GM12892 (cell line): Measurements from ENCODE around the gene DCAKD.
A peak's percentile ranks its signal among the peaks of the same experiment; 100 is the strongest.

ENCODE experiments used
- DNase-seq: peaks from one replicate; pipeline ENCODE4 v3.0.0; 2011; ENCODE audit not compliant: insufficient read length
- FAIRE-seq: peaks from 2 replicates; lab custom pipeline; 2011; peaks lifted over from hg19 to GRCh38; lab: Jason Lieb, UNC
- POLR2A ChIP-seq: IDR thresholded peaks from 2 replicates; pipeline ENCODE4 v1.6.1; 2011; ENCODE audit warnings: low read depth, low read length, control low read depth
- POLR2AphosphoS5 ChIP-seq: IDR thresholded peaks from 2 replicates; pipeline ENCODE4 v1.6.1; 2011; ENCODE audit warnings: low read depth, low read length, control low read depth
- TAF1 ChIP-seq: IDR thresholded peaks from 2 replicates; pipeline ENCODE4 v1.6.1; 2011; ENCODE audit warnings: low read depth, mild to moderate bottlenecking, control low read depth, low read length, borderline replicate concordance

The DCAKD gene

DNA sequence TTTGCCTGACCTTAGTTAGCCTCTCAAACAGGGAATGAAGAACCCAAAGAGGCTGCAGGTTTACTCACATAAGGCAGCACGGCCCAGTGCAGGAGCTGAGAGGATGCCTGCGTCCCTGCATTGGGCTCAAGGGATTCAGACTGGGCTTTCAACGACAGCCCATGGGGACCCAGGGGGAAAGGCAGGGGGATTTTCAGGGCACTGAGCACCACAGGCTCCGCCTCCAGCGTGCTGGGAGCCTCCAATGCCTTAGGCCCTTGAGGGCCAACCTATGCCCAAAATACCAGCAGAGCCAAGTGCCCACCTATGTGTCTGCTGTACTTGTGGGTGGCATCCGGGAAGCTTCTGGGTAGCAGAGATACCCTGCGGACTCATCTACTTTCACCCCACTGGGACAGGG is 22.3 kb downstream of the DCAKD start:
- TF ChIP-seq POLR2A = no peak
- DNase-seq (no peak), FAIRE-seq (no peak)

DNA sequence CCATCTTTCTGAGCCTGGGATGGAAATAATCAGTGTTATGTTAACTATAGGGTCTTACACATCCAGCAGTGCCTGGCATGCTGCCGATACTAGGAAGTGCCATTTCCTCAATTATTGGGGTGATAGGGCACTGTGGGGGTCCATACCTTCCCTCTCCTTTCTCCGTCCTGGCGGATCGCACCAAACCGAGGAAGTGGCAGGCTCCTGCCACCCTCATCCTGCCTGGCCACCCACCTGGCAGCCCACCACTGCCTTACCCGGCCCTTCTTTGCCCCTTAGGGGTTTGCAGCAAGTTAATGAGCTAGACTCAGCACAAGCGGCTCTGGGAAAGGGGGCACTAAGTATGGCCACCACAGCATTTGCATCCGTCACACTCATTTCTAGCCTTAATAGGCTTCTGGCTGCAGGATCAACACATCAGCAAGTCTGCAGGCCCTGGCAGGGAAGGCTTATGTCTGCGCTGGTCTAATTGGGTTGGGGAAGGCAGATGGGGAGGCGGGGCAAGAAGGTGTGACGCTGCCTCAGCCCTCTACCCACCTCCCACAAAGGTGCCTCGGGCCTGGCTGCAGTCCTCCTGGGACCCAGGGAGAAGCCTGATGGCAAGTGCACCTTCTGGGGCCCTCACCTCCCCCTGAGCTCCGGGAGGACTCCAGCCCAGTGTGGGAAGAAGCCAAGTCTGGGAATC is 28.6 kb downstream of the DCAKD start:
- TF ChIP-seq POLR2A = no peak
- TF ChIP-seq TAF1 = no peak
- TF ChIP-seq POLR2AphosphoS5 = no peak
- DNase-seq = no peak
- FAIRE-seq = peak; percentile 63

DNA sequence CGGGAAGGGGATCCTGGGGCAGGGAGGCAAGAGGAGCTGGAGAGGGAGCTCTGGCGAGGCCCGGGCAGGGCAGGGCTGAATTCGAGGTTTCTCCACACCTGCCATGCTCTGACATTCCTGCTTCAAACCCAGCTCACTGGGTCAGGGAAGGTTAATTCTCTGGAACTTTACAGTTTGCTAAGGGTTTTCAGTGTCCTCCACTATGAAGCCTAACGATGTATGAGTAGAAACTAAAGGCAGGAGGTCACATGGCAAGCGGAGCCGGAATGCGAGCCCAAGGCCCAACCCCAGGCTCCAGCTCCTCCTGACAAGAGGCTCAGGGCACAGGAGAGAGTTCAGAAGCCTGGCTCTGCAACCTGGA is 29.2 kb downstream of the DCAKD start:
- no peak for FAIRE-seq
- no peak for DNase-seq
- no peak for TF ChIP-seq TAF1
- no peak for TF ChIP-seq POLR2AphosphoS5
- no peak for TF ChIP-seq POLR2A

DNA sequence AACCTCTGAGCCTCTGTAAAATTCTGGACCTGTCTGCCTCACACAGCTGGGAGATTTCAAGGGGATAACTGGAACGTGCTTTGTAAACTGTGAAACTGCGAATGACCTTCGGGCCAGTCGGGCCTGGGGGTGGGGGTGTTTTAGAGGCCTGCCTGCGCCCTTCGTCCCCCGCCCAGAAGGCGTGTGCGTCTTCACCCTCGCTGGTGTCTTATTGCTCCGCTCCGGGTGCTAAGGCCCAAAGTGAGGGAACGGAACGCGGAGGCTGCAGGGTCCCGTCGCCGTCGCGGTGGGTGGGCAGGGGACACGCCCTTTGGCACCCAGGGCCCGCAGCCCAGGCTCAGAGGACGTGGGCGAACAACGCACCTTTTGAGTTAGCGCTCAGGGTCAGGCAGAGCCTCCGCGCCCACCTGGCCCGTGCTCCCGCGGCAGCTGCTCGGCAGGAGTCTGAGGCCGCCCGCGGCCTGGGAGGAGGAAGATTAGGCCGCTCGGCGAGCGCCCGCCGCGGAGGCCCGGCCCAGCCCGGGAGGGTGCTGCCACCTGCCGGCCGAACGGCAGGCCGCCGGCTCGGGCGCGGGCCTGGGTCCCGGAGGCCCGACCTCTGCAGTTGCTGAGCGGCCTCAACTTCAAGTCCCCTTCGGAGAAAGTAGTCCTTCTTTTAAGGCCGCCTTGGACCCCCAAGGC is 29.7 kb downstream of the DCAKD start:
- FAIRE-seq (no peak), DNase-seq (peak; percentile 89)
- TF ChIP-seq TAF1 (no peak), POLR2AphosphoS5 (no peak), POLR2A (no peak)

DNA sequence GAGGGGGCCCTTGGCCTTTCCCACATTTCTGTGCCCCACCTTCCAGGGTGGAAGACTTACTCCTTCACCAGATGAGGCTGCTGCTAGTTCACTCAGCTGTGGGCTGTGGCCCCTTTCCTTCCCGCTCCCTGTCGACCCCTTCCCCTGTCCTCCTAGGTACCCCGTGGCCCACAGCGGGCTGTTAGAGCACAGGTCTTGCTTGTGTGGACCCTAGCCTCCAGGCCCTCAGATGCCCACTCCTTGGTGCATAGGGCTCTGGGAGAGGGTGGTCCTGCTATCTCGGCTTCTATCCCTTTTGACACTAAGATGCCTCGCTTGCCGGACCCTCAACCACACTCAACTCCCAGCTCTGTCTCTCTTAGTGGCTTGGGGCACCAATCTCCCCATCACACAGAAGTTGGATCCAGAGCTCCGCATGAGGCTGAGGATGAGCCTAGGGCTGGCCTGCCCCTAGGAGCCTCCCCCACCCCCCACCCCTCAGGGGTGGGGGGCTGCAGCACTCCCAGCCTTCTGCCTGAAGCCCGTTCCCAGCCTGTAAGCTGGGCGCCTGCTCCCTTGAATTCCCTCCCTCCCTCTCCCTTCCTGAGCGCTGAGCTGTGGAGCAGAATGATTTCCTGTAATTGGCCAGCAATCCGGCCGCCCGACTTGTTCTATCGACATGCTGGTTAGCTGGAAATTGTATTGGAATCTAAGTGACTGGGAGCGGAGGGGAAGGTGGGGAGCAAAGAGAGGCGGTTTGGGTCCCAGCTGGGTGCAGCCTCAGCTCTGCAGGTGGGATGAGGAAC is 30.9 kb downstream of the DCAKD start:
- DNase-seq (no peak), FAIRE-seq (no peak)
- TF ChIP-seq TAF1 (no peak), POLR2AphosphoS5 (no peak), POLR2A (no peak)

DNA sequence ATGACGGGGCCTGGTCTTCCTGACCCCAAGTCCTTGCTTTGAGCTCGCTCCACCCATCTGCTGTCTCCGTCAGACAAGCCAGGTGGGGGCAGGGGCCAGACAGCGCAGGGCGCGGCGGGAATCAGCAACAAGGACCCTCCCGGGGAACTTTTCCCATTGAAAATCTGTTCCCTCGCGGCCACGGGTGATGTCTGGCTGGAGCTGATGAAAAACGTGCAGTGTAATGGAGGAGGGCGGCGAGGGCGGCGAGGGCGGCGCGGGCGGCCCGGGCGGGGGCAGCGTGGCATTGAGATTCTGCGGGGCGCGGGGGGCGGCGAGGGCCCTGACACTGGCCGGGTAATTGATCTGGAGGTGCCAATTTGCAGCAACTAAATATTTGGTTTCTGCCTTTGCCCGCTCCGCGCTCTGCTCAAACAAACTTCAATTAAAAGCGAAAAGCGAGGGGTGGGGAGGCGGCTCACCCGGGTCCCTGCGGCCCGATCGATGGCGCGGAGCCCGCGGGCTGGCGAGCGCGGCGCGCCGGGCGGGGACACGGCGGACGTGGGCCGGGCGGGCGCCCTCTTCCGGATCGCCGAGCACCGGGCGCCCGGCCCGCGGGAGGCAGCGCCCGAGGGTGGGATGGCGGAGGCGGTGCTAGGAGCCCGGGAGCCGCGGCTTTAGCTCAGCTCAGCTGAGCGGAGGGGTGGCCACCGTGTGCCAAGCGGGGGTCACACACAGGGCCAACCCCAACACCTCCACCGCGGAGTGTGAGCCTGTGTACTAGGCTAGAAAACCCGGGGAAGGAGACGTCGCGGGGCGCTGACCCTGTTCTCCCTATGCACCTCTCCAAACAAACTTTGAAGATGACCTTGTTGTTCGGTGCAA is 32.4 kb downstream of the DCAKD start:
- peak; percentile 83 for FAIRE-seq
- peak; percentile 63 for DNase-seq
- TF ChIP-seq TAF1 (0 out of 2 replicates have a peak, but pooled peaks have one; percentile 35), POLR2AphosphoS5 (no peak)

DNA sequence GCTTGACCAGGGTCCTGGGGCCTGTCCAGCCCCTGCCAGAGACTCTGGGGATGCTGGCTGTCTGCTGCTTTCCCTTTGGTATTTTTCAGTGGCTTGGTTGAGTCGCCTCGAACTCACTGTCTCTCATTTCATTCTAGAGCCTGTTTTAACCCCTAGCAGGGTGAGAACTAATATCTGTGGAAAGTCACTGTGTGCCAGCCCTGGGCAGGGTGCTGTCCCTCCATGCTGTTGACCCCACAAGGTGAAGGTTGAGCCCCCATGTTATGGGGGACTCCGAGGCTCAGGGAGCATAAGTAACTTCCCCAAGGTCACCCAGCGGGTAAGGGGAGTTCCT is 33.0 kb downstream of the DCAKD start:
- FAIRE-seq = no peak
- no peak for DNase-seq
- no peak for TF ChIP-seq POLR2A
- TF ChIP-seq TAF1 = no peak
- no peak for TF ChIP-seq POLR2AphosphoS5

DNA sequence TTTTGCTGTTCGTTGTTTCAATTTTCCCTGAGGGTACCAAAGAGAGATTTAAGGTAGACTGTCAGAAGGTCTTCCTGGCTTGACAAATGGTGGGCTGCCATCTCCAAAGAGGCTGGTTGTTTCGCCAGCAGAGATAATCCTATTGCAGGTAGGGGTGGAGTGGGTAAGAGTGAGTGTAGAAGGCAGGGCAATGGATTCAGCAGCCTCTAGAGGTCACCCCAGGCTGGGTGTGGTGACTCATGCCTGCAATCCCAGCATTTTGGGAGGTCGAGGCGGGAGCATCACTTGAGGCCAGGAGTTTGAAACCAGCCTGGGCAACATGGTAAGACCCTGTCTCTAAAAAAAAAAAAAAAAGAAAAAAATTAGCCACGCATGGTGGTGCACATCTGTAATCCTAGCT is 34.6 kb downstream of the DCAKD start:
- DNase-seq (no peak), FAIRE-seq (no peak)
- TF ChIP-seq POLR2A (no peak), TAF1 (no peak), POLR2AphosphoS5 (no peak)

DNA sequence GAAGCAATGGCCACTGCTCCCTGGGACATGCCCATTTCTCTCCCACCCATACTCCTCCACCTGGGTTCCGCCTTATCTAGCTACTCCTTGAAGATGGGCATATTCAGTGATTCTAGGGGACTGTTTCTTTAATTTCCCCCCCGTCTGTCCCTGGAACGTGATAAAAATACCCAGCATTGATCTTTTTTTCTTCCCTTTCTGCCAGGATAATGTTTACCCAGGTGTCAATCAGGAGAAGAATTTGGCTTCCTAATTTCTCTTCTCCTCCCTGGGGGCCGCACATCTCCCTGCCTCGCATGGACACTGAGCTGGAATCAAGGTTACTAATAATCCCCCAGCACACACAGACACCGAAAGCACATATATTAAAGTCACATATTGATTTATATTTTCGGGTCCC is 35.2 kb downstream of the DCAKD start:
- DNase-seq (no peak), FAIRE-seq (no peak)
- TF ChIP-seq POLR2AphosphoS5 = no peak
- TF ChIP-seq POLR2A = no peak
- TF ChIP-seq TAF1 = no peak

DNA sequence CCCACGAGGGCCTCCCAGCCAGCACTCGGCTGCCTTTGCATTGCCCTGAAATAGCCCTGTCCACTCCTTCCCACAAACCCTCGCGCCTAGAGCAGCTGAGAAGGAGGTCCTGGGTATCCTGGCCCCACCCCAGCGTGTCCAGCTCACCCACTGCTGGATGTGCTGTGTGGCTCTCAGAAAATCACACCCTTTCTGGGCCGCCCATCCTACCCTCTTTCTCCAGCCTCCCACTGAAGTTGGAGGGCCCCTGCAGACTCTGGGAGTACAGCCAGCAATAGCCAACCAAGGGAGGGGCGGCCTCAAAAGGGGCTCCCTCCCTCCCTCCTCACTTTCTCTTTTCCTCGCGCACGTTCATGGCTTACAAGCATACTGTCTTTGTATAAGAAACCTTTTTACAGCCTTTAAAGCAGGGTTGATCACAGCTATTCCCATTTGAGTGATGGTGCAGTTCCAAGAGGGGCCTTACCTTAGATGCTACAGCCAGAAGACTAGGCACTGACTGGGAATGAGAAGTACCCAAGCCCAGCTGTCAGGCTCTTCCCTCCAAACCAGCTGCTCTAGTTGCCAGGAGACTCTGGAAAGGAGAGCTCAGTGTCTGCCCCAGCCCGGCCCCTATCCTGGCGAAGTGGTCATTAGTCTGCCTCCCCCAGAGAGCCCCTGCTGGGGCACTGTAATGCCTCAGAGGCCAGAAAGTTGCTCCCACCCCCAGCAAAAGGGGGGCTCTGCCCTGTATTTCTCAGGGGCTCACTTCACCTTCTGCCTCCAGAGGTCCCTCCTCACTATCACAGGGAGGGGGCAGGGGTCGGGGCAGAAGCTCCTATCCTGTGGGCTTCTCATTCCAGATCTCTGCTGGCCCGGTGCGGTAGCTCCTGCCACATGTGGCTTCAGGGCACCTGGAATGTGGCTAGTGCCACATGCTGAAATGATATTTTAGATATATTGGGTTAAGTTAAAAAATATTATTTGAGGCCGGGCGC is 38.1 kb downstream of the DCAKD start:
- FAIRE-seq (no peak), DNase-seq (no peak)
- no peak for TF ChIP-seq POLR2AphosphoS5
- no peak for TF ChIP-seq TAF1
- no peak for TF ChIP-seq POLR2A

DNA sequence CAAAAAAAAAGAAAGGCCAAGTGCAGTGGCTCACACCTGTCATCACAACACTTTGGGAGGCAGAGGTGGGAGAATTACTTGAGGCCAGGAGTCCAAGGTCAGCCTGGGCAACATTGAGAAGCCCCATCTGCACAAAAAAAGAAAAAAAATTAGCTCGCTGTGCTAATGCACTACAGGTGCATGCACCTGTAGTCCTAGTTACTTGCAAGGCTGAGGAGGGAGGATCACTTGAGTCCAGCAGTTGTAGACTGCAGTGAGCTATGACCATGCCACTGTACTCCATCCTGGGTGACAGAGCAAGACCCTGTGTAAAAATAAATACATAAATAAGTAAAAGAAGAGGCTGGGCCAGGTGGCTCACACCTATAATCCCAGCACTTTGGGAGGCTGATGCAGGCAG is 39.7 kb downstream of the DCAKD start:
- FAIRE-seq (no peak), DNase-seq (no peak)
- TF ChIP-seq TAF1 (no peak), POLR2AphosphoS5 (no peak), POLR2A (no peak)
